GM21526 (cell line): ENCODE results near the gene CFAP53.
"Not testable (repeated sequence)": the region's sequence is repeated elsewhere in the genome, so short reads cannot be mapped to it uniquely, and the experiment has no call there.

ENCODE experiments used
- ATAC-seq: cut with Tn5 transposase; IDR thresholded peaks from one replicate; pipeline ENCODE4 v1.9.1; 2021; ENCODE audit warnings: moderate library complexity; ENCODE audit not compliant: unreplicated experiment, low FRiP score

Gene CFAP53

GRCh38 chr18:50288348-50289107, 22.2 kb upstream of the CFAP53 start:
- not testable (repeated sequence) for ATAC-seq

GRCh38 chr18:50287441-50288347, 21.4 kb upstream of the CFAP53 start, which contains the start of gene CXXC1:
Gene CXXC1, minus strand, starts transcription at chr18:50287692. Its CDS starts 103 bp downstream, at chr18:50287589.
- peak; percentile 84 for ATAC-seq

GRCh38 chr18:50287028-50287440, 20.7 kb upstream of the CFAP53 start:
- ATAC-seq = no peak

GRCh38 chr18:50286391-50287027, 20.2 kb upstream of the CFAP53 start:
- no peak for ATAC-seq

GRCh38 chr18:50285631-50286321, 19.5 kb upstream of the CFAP53 start:
- no peak for ATAC-seq

- no peak for ATAC-seq
Observed at GRCh38 chr18:50285071-50285470, 18.8 kb upstream of the CFAP53 start.

- ATAC-seq = no peak
Observed at GRCh38 chr18:50284255-50284885, 18.1 kb upstream of the CFAP53 start.

GRCh38 chr18:50283469-50284209, 17.3 kb upstream of the CFAP53 start:
- ATAC-seq = no peak

- no peak for ATAC-seq
Observed at GRCh38 chr18:50282521-50283335, 16.4 kb upstream of the CFAP53 start.

- no peak for ATAC-seq
Observed at GRCh38 chr18:50281972-50282520, 15.8 kb upstream of the CFAP53 start.

- peak; percentile 82 for ATAC-seq
Observed at GRCh38 chr18:50281295-50281971, 15.1 kb upstream of the CFAP53 start, which contains the start of gene MBD1. Gene MBD1, minus strand, starts transcription at chr18:50281523. Its CDS starts 1,531 bp downstream, at chr18:50279992.

- ATAC-seq = no peak
Observed at GRCh38 chr18:50280707-50281294, 14.5 kb upstream of the CFAP53 start.

GRCh38 chr18:50279752-50280151, 13.5 kb upstream of the CFAP53 start:
- ATAC-seq = no peak

- no peak for ATAC-seq
Observed at GRCh38 chr18:50277942-50278341, 11.6 kb upstream of the CFAP53 start.

GRCh38 chr18:50276452-50276851, 10.2 kb upstream of the CFAP53 start:
- no peak for ATAC-seq

GRCh38 chr18:50275503-50276036, 9.3 kb upstream of the CFAP53 start:
- no peak for ATAC-seq

GRCh38 chr18:50274941-50275340, 8.6 kb upstream of the CFAP53 start:
- no peak for ATAC-seq
